ENCODE measurements around the gene RANBP17.

- TF ChIP-seq CTCF (IDR thresholded peaks at IDR 0.05; ENCODE audit: poor library complexity, severe bottlenecking) (peak; percentile 19), POLR2AphosphoS5 (IDR thresholded peaks at IDR 0.05) (no peak), EZH2 (IDR thresholded peaks at IDR 0.05; ENCODE audit: borderline replicate concordance, insufficient read depth, low read length, poor library complexity, severe bottlenecking) (no peak), RAD21 (conservative IDR thresholded peaks at IDR 0.05) (peak; percentile 45), TAF1 (IDR thresholded peaks at IDR 0.05; ENCODE audit: low read depth) (no peak), REST (IDR thresholded peaks at IDR 0.05; ENCODE audit: borderline replicate concordance) (no peak)
These were observed at the start of gene RANBP17 for GRCh38 chr5:170861917-170862766.
